Left renal cortex interstitium (tissue), 4 donors: ENCODE results near the gene SLC16A5. TPM values are rescaled to one million over a fixed set of nuclear protein-coding genes. Genes with fewer than 3 reads are reported as not detected.
"Not testable (repeated sequence)": the region's sequence is repeated elsewhere in the genome, so short reads cannot be mapped to it uniquely, and the experiment has no call there.

ENCODE experiments used
- DNase-seq, 4 donors: peaks; one replicate each; pipeline ENCODE4 v3.0.0-alpha.2; 2013; ENCODE audit warnings: low read depth in 4 of 4, low spot score in 2 of 4, missing footprints in 1 of 4
- polyA plus RNA-seq, 4 donors: library from polyadenylated mRNA; unstranded; fragments of 120-200 nt; gene quantifications; one replicate each; pipeline ENCODE4 v1.2.1, GENCODE V29; 2013; ENCODE audit not compliant: insufficient read length in 4 of 4

The SLC16A5 gene
- 10 to 100 TPM; 23.6 to 45.3 (median 33.4) TPM for polyA plus RNA-seq

GRCh38 chr17:75087558-75088453, at the start of gene SLC16A5:
Gene SLC16A5, plus strand, starts transcription at chr17:75087954. Its CDS starts 5,683 bp downstream, at chr17:75093637.
- DNase-seq: peak in 1 of 4 donors; percentile 78

DNA sequence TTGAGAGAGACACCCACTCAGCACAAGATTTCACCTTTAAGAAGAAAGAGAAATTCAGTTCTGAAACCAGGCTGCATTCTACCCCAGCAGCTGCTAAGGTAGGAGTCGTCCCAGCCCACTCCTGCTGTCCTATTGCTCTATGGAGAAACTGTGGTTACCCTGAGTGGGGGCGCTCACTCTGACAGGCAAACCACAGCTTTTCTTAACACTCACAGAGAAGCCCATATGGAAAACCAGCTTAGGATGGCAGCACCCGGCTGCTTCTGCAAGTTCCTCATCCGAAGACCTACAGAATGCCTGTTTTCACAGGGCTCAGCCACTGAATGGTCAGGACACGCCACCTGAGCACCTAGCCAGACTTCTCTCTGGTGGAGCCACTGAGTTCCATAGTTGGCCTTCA, 48.5 kb upstream of the SLC16A5 start:
- no peak for DNase-seq

DNA sequence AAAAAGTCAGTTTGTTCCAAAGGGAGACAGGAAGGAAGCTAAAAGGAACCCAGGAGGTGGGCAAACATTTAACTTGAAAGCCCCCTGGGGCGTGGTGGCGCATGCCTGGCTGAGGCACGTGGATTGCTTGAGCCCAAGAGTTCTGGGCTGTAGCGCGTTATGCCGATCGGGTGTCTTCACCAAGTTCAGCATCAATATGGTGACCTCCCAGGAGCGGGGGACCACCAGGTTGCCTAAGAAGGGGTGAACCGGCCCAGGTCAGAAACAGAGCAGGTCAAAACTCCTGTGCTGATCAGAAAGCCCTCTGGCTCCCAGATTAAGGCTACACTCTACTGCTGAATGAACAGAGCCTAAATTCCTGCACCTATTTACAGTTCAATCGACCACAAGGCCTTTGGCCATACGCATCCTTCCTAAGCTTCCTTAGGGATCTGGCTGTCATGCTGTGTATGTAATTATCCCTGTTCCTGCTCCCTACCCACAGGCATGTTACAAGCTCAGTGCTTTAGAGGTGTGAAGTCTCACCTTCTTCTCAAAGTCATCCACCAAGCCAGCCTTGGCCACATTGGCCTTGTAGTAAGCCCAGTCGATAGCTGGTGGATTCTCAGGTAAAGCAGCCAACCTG, 46.0 kb upstream of the SLC16A5 start:
- no peak for DNase-seq

- DNase-seq: not testable (repeated sequence)
These were observed 44.0 kb upstream of the SLC16A5 start for GRCh38 chr17:75043789-75044188.

GRCh38 chr17:75044716-75045115, 43.0 kb upstream of the SLC16A5 start:
- no peak for DNase-seq

DNA sequence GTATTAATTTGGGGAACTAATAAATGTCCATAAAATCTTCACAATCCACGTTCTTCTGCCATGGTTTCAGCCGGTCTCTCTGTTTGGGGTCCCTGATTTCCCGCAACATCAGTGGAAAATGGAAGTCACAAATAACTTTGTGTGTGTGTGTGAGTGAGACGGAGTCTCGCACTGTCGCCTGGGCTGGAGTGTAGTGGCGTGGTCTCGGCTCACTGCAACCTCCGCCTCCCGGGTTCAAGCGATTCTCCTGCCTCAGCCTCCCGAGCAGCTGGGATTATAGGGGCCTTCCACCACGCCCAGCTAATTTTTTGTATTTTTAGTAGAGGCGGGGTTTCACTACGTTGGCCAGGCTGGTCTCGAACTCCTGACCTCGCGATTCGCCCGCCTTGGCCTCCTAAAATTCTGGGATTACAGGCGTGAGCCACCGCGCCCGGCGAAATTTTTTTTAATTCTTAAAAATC, 41.8 kb upstream of the SLC16A5 start:
- DNase-seq: not testable (repeated sequence)

- DNase-seq: peak; percentile 82 to 93 (median 90)
These were observed 41.1 kb upstream of the SLC16A5 start, which contains the start of the genes ATP5PD and KCTD2 for GRCh38 chr17:75046407-75047289. Gene ATP5PD, minus strand, starts transcription at chr17:75046969. Its CDS starts 4,319 bp downstream, at chr17:75042650. Gene KCTD2, plus strand, starts transcription at chr17:75047225. Its CDS starts 26 bp downstream, at chr17:75047251.

- no peak for DNase-seq
These were observed 40.2 kb upstream of the SLC16A5 start for GRCh38 chr17:75047398-75048098.

DNA sequence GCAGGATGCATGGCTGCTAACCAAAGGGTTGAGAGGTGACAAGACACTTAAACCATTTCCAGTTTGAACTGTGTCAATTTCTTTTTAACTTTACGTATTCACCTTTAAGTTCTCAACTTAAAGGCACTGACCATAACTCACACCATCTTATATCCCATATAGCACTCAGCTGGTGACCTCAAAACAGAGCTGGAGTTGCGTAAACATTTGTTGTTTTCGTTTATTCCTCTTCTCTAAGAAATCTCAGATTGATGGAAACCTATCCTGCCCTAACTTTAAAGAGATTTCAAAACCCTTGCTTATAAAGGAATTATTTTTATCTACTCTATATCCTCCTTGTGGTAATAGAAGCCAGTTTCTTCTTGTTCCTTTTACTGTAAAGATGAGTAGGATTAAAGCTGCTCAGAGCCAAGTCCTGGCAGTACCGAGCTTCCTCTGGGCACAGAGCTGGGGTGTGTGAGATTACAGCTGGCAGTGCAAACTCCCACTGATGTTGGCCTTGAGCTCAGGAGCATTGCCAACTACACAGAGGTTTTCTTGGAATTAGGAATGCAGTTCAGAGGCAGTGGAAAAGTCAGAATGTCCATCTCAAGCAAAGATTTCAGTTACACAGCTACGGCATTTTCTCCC, 39.4 kb upstream of the SLC16A5 start:
- DNase-seq: no peak

DNA sequence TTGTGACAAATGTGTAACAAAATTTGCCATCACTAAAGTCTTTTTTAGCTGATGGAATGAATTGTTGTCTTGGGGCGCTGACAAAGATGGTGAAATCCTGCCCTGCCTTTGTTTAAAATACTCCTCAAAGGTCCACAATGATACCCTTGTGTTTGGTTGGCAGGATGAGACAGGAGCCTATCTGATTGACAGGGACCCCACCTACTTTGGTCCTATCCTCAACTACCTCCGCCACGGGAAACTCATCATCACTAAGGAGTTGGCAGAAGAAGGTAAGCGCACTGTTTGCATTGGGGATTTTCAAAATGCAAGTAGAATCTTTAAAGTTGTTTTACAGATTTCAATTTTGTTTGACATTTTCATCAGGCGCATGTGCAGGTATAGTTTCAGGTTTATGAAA, 38.7 kb upstream of the SLC16A5 start:
- no peak for DNase-seq

- DNase-seq: no peak
These were observed 38.0 kb upstream of the SLC16A5 start for GRCh38 chr17:75049706-75050105.

DNA sequence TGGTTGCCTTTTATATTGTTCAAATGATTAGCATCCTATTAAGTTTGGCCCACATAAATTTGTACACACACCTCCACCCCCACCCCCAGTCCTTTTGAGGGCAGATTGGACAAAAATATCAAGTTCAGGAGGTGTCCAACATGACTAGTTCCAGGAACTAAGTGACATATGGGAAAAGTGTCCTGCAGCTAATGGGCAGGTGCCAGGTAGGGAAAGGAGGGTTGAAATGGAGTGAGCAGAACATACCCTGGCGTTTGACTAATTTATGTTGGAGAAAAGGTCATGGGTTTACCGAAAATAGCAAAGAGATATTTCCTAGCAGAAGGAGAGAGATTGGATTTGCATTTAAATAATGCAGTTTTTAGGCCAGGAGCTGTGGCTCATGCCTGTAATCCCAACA, 35.8 kb upstream of the SLC16A5 start:
- DNase-seq: no peak

DNA sequence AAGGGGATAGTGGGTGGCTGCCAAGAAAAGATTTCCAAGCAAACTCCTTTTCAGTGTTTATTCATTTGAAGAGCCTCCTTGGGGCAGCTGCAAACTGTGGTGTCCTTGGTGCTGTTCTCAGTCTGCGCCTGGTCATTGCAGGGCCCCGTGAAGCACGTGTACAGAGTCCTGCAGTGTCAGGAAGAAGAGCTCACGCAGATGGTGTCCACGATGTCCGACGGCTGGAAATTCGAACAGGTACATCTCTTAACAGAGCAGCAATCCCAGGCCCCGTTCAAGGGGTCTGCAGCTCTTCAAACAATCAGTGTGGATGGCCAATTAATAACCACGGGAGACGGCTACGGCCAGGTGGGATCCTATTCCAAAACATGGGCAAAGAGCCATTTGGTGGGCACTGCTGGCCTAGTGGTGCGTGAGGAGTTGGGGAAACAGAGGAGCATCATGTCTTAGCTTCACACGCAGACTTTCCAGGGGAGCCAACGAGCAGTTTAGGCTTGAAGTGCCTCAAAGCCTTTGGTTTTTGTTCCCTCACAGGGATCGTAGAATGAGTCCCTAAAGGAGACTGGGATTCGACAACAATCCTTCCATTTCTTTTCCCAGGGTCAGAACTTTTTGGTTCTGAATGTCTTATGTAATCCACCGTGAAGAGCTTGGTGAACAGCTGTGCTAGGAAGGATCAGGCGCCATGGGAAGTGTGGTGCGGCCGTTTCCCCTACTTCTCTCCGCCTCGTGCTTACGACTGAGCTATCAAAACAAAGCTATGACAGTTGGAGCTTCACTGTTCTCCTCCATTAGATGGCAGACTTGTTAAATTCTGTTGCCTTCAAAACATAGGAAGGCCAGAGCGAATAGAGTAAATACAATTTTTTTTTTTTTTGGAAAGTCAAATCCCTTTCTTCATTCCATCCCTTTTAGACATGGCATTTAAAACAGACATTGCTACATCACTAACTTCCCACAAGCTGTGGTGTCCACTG, 28.1 kb upstream of the SLC16A5 start:
- DNase-seq: no peak

- no peak for DNase-seq
These were observed 27.2 kb upstream of the SLC16A5 start for GRCh38 chr17:75060434-75061054.

GRCh38 chr17:75061055-75061438, 26.7 kb upstream of the SLC16A5 start:
- no peak for DNase-seq

DNA sequence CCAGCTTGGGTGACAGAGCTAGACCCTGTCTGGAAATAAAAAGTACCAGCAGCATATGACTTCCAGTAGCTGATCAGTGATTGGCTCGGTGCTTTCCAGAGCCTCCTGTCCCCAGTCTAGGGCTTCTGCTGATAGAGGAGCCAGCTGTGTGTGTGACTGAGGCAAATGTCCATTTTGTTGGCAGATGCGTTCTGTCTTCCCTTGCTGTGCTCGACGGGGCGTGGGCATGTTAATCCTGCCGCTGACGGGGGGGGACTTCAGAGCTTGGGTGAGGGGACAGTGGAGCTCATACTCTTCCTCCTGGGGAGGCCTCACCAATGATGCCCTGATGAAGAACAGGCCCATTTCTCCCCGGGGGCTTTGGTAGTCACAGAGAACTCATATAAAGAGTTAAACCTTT, 26.1 kb upstream of the SLC16A5 start:
- no peak for DNase-seq

GRCh38 chr17:75063201-75063600, 24.6 kb upstream of the SLC16A5 start:
- no peak for DNase-seq

DNA sequence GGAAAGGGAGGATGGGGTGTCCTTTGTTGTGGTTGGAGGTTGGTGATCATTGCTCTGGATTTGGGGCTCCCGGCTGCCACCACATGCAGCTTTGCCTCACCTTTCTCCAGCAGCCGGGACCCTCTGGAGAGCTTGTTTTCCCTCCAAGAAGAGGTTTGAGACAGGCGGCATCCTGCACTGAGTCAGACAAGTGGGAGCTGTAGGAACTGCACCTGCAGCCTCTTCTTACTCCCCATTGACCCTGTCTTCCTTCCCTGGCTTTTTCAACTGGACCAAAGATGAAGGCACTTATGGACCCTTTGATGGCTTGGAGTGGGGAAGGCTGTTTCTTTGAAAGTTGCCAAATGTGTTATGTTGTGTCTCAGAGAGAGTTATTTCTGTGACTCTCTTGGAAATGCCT, 24.1 kb upstream of the SLC16A5 start:
- DNase-seq: no peak
